ENCODE measurements around the gene SCARB1.

SCARB1 gene

GRCh38 chr12:124771462-124772288 lies 92.0 kb downstream of the SCARB1 start:
- peak; percentile 41 for DNase-seq

DNA sequence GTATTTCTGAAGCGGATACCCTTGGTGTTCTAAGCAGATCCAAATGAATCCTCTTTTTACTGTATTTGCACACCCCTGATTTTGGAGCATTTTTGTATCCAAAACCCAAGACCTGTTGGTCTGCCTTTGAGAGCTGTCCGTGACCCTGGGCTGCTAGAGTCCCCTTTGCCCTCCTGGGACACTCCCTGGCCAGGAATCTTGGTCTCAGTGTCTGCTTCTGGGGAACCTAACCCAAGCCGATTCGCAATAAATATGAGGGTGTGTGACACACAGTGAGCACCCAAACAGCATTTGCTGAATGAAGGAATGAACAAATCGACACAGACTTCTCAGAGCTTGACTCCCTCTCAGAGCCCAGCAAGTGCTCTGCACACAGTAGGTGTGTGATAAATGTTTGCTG lies 92.9 kb downstream of the SCARB1 start:
- DNase-seq, result no peak

- no peak for DNase-seq
Observed at GRCh38 chr12:124769881-124770512, 93.7 kb downstream of the SCARB1 start.

DNA sequence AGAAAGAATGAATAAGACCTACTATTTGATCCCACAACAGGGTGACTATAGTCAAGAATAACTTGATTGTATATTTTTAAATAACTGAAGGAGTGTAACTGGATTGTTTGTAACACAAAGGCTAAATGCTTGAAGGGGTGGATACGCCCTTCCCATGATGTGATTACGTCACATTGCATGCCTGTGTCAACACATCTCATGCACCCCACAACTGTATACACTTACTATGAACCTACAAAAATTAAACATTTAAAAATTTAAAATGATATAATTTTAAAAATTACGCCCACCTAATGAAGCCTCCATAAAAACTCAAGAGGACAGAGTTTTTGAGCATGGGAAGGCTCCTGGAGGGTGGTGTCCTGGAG lies 94.5 kb downstream of the SCARB1 start:
- DNase-seq, result no peak

GRCh38 chr12:124768452-124769162 lies 95.1 kb downstream of the SCARB1 start:
- no peak for DNase-seq

GRCh38 chr12:124767066-124767821 lies 96.4 kb downstream of the SCARB1 start:
- peak; percentile 64 for DNase-seq

- no peak for DNase-seq
Observed at GRCh38 chr12:124766727-124767065, 97.0 kb downstream of the SCARB1 start.

DNA sequence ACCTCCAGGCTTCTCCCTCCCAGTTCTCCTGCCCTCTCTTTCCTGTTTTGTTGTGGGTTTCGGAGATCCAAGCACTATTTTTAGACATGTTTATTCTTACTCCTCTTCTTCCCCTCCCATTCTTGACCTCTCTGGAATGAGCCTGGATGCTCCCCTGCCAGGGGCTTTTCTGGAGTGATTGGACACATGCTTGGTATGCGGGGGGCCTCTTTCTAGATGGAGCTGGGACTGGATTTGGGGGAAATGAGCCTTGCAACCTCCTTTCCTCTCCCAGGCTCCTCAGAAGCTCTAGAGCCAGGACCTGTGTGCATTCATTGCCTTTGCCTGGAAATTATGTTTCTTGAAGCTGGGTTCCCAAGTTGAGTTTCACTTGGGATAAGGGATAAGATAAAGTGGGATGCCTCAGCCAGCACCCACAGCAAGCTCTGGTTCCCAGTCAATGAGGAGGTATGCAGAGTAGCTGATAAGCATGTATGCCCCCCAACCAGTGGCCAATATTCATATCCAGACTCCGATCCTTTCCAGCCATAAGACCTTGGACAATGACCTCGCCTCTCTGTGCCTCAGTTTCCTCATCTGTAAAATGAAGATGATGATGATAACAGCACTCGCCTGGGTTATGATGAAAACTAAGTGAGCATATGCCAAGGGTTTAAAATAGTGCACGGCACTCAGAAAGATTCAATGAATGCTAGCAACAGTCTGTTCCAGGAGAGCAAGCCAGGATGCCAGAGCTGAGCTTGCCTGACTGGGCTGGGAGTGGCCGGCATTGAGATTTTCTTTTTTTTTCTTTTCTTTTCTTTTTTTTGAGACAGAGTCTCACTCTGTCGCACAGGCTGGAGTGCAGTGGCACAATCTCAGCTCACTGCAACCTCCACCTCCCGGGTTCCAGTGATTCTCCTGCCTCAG lies 97.8 kb downstream of the SCARB1 start:
- DNase-seq, result no peak

DNA sequence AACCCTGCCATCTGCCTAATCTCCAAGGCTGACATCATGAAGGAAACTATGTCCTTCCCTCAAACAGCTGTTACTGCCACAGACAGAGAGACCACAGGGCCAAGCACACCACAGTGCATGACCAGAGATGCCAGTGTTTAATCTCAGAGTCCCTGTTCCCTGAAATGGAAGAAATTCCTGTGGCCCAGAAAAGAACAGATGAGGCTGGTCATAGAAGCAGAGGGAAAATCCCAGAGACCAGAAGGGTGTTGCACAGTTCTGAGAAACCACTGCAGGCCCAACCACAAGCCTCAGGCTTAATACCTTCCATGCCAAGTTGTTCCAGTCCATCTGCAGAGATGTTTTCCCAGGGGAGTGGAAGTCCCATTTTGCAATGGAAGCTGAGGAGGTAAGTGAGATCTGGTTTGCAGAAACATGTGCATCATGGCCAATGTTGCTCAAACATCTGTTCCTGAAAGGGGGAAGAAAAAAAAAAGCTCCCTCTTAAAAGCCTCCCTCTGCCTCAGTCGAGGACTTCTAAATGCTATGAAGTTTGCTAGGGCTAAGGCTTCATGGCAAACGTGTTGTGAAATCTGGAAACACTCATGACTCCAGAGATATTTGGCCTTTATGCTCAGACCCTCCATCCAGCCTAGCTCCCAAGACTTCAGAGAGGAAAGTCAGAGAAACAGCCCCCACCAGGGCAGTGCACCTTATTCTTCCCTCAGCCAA lies 98.6 kb downstream of the SCARB1 start:
- DNase-seq, result no peak

- DNase-seq, result no peak
Observed at GRCh38 chr12:124764451-124764850, 99.2 kb downstream of the SCARB1 start.

GRCh38 chr12:124763594-124763979 lies 100.1 kb downstream of the SCARB1 start:
- no peak for DNase-seq

DNA sequence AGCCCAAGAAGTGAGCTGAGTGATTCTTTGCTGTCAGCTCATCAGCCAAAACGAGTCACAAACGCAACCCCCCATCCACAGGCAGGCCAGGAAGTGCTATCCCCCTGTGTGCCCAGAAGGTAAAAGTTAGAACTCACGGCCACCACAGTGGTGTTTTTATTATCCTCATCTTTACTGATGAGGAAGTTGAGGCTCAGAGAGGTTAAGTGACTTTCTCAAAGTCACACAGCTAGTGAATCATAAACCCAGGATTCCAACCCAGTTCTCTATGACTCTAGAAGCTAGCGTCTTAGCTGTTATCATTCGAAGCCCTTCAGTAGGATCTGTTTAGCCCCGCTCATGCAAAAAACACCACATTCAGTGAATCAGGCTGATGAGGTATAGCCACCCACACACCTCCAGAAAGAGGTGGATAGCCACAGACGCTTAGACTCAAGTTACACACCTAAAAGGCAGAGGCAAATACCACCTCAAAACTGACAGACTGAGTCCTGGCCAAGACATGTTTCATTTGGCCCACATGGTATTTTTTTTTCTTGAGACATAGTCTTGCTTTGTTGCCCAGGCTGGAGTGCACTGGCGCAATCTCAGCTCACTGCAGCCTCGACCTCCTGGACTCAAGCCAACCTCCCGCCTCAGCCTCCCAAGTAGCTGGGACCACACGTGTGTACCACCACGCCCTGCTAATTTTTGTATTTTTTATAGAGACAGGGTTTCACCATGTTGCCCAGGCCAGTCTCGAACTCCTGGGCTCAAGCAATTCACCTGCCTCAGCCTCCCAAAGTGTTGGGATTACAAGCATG lies 100.7 kb downstream of the SCARB1 start:
- no peak for DNase-seq

DNA sequence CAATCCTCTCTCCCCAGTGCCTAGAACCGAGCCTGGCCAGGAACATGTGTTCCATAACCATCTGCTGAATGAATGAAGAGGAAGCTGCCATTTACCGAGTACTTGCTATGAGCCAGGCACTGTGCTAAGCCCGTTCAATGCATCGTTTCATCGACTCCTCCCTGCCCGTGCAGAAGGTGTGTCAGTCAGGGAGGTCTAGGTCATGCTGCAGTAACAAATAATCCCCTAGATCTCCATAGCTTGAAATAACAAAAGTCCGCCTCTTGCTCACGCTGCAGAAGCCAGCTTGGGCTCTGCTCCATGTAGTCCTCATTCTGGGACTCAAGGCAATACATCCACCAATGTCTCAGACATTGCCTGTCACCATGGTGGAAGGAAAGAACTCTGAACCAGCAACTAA lies 101.3 kb downstream of the SCARB1 start:
- no peak for DNase-seq

- DNase-seq, result no peak
Observed at GRCh38 chr12:124761871-124762270, 101.8 kb downstream of the SCARB1 start.

DNA sequence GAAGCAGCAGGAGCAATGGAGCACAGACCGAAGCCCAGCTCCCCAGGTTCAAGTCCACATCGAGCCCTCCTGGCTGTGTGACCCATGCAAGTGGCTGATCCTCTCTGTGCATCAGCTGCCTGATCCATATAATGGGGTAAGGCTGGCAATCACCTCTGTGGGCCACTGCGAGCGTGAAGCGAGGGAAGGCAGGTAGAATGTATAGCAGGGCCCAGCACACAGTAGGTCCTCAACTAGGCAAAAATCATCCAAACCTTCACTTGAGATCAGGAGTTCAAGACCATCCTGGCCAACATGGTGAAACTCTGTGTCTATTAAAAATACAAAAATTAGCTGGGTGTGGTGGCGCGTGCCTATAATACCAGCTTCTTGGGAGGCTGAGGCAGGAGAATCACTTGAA lies 102.6 kb downstream of the SCARB1 start:
- DNase-seq, result no peak

DNA sequence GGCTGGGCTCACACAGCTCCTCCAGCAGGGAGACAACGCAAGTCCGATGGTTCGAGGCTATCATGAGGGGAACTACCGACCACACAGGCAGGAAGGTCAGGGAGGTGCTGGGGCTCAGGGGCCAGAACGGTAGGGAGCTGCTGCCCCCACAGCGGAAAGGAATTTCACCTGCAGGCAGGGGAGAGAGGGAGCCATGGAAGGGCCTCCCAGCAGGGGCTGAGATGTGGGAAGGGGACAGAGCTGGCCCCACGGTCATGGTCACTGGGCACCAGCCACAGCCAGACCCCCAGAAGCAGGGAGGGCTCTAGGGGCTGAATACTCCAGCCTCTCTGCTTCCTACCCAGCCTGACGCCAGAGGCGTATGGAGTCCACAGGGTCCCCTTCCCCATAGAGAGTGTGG lies 103.1 kb downstream of the SCARB1 start:
- DNase-seq, result no peak

DNA sequence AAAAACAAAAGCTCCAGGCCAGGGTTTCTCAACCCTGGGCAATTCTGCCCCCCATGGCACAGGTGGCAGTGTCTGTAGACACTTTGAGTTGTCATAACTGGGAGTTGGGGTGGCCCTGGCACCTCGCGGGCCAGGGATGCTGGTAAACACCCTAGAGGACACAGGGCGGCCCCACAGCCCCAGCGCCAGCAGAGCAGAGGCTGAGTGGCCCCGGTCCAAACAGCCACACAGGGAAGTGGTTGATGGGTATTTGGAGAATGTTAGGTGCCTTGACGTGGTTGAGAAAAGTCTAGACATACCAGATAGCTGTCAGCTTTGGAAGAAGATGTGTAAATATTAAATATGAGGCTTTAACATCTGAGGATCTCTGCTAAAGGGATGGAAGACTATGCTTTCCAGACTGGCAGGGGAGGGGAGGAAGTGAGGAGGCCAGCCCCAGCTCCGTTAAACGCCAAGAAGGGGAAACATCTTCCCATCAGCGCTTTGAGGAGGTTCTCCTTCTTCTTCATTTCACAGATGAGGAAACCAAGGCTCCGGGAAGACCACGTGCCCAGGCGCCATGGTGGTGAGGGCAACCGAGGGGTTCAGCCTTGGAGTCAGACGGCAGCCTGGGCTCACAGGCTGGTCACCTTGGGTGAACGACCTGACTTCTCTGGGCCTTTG lies 103.7 kb downstream of the SCARB1 start:
- no peak for DNase-seq

DNA sequence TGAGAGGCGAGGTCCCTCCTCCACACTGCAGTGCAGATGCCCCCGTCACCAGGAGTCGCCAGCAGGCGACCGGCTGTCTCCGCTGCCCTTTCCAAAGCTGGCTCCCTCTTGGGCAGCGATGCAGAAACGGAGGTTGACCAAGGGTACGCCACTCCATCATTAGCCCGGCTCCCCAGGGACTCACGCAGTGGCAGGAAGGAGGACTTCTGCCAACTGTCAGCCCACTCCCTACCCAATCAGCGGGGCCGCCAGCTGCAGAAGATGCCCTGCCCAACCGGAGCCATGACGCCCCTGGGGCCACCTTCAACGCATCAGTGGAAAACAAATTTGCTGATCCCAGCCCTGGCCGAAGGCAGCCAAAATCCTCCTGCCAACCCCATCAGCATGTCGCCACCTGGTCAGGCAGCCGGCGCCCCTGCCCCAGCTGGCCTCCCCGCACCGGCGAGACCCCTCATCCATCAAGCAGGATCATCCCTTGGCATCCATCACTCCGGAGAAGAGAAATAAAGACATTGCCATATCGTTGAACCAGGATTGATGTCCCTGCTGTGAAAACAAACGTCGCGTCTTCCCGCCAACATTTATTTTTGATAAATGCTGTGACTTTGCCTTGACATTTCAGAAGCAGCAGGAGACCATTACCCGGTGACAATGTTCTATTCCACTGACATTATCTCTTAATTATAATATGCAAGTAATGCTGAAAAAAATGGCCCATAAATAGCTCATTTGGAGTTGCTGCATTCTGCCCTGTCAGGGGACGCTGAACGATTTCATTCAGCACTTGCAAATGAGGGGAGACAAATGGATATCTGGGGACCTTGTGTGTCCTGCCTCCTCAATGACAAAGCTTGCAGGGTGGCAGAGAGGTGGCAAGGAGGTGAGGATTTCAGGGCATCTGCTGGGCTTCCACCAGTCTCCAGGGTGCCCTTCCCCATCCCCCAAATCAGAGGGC lies 105.1 kb downstream of the SCARB1 start:
- no peak for DNase-seq

GRCh38 chr12:124757329-124757728 lies 106.3 kb downstream of the SCARB1 start:
- DNase-seq, result no peak
